K562 (cell line): ENCODE data around the gene OLIG2. TPM values are rescaled to one million over a fixed set of nuclear protein-coding genes. Genes with fewer than 3 reads are reported as not detected.

Experiments used
- ATAC-seq: fragments of 200-7000 bp; cut with Tn5 transposase; 3 replicates; pipeline ENCODE4 v1.9.1; 2020; ENCODE audit warnings: moderate library complexity
- BruUV-seq: library from RNA; stranded (reverse); fragments of 400-500 nt; replicated peaks from 2 replicates; lab custom pipeline; 2021; lab: Mats Ljungman, UMichigan
- CTCF ChIA-PET: fragments of 300-600 bp; formaldehyde crosslinking; extraction: SDS; loops from one replicate; lab custom pipeline; 2021; ENCODE audit warnings: low intra/inter-chr PET ratio; lab: Yijun Ruan, JAX
- POLR2A ChIA-PET: fragments of 300-600, 350-650 bp; sonication (Branson Sonifier 250); formaldehyde crosslinking; extraction: SDS; loops from one replicate; lab custom pipeline; 2021; ENCODE audit warnings: antibody characterized with exemption, inconsistent platforms; lab: Yijun Ruan, JAX
- DNase-seq, 4 experiments: peaks; one replicate each; pipeline versions ENCODE4 v3.0.0 to v3.0.0-alpha.2; 2011 to 2018; ENCODE audit warnings: low spot score in 3 of 4, mixed read lengths in 3 of 4; ENCODE audit errors: extremely low read depth in 1 of 4
- FAIRE-seq: peaks from 2 replicates; lab custom pipeline; 2011; peaks lifted over from hg19 to GRCh38; lab: Jason Lieb, UNC
- H2AFZ ChIP-seq: 2 replicates; pipeline ENCODE4 v1.6.0; 2011; ENCODE audit warnings: low read depth, low read length, control low read depth, inconsistent platforms
- H3K27ac ChIP-seq: fragments of 200-600 bp; 3 replicates; pipeline ENCODE4 v1.8.0; 2011; ENCODE audit warnings: low read depth, mild to moderate bottlenecking, control low read depth, inconsistent platforms, low read length, moderate library complexity, mixed read lengths; ENCODE audit errors: extremely low read depth
- H3K27me3 ChIP-seq, 2 experiments: fragments of 300-600 bp in 1 of 2; 2 replicates in 1 of 2; 3 replicates in 1 of 2; pipeline versions ENCODE4 v1.6.0 to v1.8.0; 2011; ENCODE audit warnings: inconsistent platforms in 2 of 2, low read length in 2 of 2, mild to moderate bottlenecking in 1 of 2, mixed read lengths in 1 of 2, moderate library complexity in 1 of 2; ENCODE audit not compliant: control insufficient read depth in 2 of 2, insufficient read depth in 2 of 2
- H3K36me3 ChIP-seq: fragments of 300-600 bp; 3 replicates; pipeline ENCODE4 v1.8.0; 2011; ENCODE audit warnings: mild to moderate bottlenecking, low read length, inconsistent platforms; ENCODE audit not compliant: control insufficient read depth, insufficient read depth
- H3K4me1 ChIP-seq, 2 experiments: fragments of 200-600 bp in 1 of 2; replicated peaks in 1 of 2; 2 replicates in 1 of 2; 3 replicates in 1 of 2; pipeline versions ENCODE4 v1.5.1 to v1.8.0; 2011; ENCODE audit warnings: inconsistent platforms in 2 of 2, low read length in 2 of 2, mild to moderate bottlenecking in 1 of 2, mixed read lengths in 1 of 2, moderate library complexity in 1 of 2; ENCODE audit not compliant: control insufficient read depth in 2 of 2, insufficient read depth in 2 of 2
- H3K4me2 ChIP-seq: 2 replicates; pipeline ENCODE4 v1.6.1; 2011; ENCODE audit warnings: low read length, control low read depth, inconsistent platforms, mixed read lengths; ENCODE audit not compliant: insufficient read depth
- H3K4me3 ChIP-seq: fragments of 200-600 bp; sonication (generic), shearing (Covaris generic); 2 replicates; pipeline ENCODE4 v1.5.1; 2016; ENCODE audit warnings: control low read depth, inconsistent platforms
- H3K79me2 ChIP-seq: fragments of 200-600 bp; 3 replicates; pipeline ENCODE4 v1.8.0; 2011; ENCODE audit warnings: low read length, inconsistent platforms; ENCODE audit not compliant: control insufficient read depth, insufficient read depth
- H3K9ac ChIP-seq, 2 experiments: 2 replicates each; pipeline versions ENCODE4 v1.6.0 to v1.6.1; 2011; ENCODE audit warnings: low read depth in 2 of 2, low read length in 2 of 2, control low read depth in 1 of 2, inconsistent platforms in 1 of 2, mild to moderate bottlenecking in 1 of 2, mixed read lengths in 1 of 2; ENCODE audit not compliant: insufficient read depth in 1 of 2
- H3K9me1 ChIP-seq: one replicate; pipeline ENCODE4 v1.6.0; 2011; ENCODE audit warnings: inconsistent platforms, mild to moderate bottlenecking, low read length, moderate library complexity; ENCODE audit not compliant: control insufficient read depth, insufficient read depth
- H3K9me3 ChIP-seq: replicated peaks from 2 replicates; pipeline ENCODE4 v1.5.1; 2011; ENCODE audit warnings: low read depth, low read length, inconsistent platforms; ENCODE audit not compliant: control insufficient read depth, insufficient read depth
- H4K20me1 ChIP-seq: replicated peaks from 2 replicates; pipeline ENCODE4 v1.6.1; 2011; ENCODE audit warnings: low read length, inconsistent platforms, mixed read lengths; ENCODE audit not compliant: control insufficient read depth, insufficient read depth
- ATF4 ChIP-seq: fragments of 450-650 bp; formaldehyde crosslinking; IDR thresholded peaks from 2 replicates; pipeline ENCODE4 v1.4.0; 2022; ENCODE audit warnings: mild to moderate bottlenecking, moderate library complexity
- MEF2A ChIP-seq: IDR thresholded peaks from 2 replicates; pipeline ENCODE4 v1.6.1; 2011; ENCODE audit warnings: low read depth, mild to moderate bottlenecking, low read length, moderate library complexity; ENCODE audit not compliant: control insufficient read depth
- NFIX ChIP-seq: fragments of 250-450 bp; sonication (Bioruptor Pico); IDR thresholded peaks from 2 replicates; pipeline ENCODE4 v1.4.0; 2020; ENCODE audit warnings: low read depth, mild to moderate bottlenecking, moderate library complexity
- OTX1 ChIP-seq: fragments of 450-650 bp; formaldehyde crosslinking; IDR thresholded peaks from 2 replicates; pipeline ENCODE4 v1.4.0; 2022; ENCODE audit warnings: mild to moderate bottlenecking
- PHF20 ChIP-seq: fragments of 450-650 bp; IDR thresholded peaks from 2 replicates; pipeline ENCODE4 v1.6.1; 2018; ENCODE audit not compliant: partially characterized antibody
- RAD21 ChIP-seq, 2 experiments: fragments of 250-450 bp in 1 of 2; fragments of 450-650 bp in 1 of 2; sonication (Bioruptor Pico) in 1 of 2; formaldehyde crosslinking in 1 of 2; IDR thresholded peaks in 1 of 2; conservative IDR thresholded peaks in 1 of 2; 2 replicates each; pipeline versions ENCODE4 v1.4.0 to v1.8.0; 2020 to 2022; ENCODE audit warnings: mild to moderate bottlenecking in 2 of 2, moderate library complexity in 1 of 2
- SNIP1 ChIP-seq: fragments of 450-650 bp; IDR thresholded peaks from 2 replicates; pipeline ENCODE4 v1.7.1; 2017; ENCODE audit warnings: low read depth, mild to moderate bottlenecking
- TAF9B ChIP-seq: fragments of 450-650 bp; IDR thresholded peaks from 2 replicates; pipeline ENCODE4 v1.6.1; 2018; ENCODE audit warnings: mild to moderate bottlenecking; ENCODE audit not compliant: partially characterized antibody
- WGBS: fragments of 100-300 bp; shearing (Covaris generic); methylation state at CpG from one replicate; pipeline ENCODE4 v1.1.6; 2016; ENCODE audit warnings: low coverage, mixed read lengths; ENCODE audit not compliant: insufficient coverage; ENCODE audit errors: missing lambda C conversion rate; 5-methylcytosine and 5-hydroxymethylcytosine counted together
- in situ Hi-C: fragments of 300-500 bp; cut with MboI; formaldehyde crosslinking; loops from 4 replicates; pipeline ENCODE4 v1.15.0; 2018; ENCODE audit warnings: inconsistent platforms, mixed read lengths
- intact Hi-C: fragments of 100-400 bp; cut with micrococcal nuclease; formaldehyde crosslinking; loops from 2 replicates; pipeline ENCODE4 v1.14.2; 2022
- polyA plus RNA-seq, 8 experiments: library from polyadenylated mRNA; depleted of rRNA in 4 of 8; stranded (reverse) in 5 of 8; unstranded in 3 of 8; fragments of >200 nt; fragmentation: Nextera tagmentation in 2 of 8; fragmentation: Illumina TruSeq in 1 of 8; extraction: Ambion mirVana in 2 of 8; extraction: Trizol in 1 of 8; gene quantifications; 2 replicates each; pipeline versions ENCODE4 v1.2.1 to v1.2.3, GENCODE V29; 2011 to 2014; ENCODE audit warnings: inconsistent platforms in 1 of 8, missing spikeins in 1 of 8
- total RNA-seq, 7 experiments: library from RNA; depleted of rRNA in 6 of 7; stranded (reverse); fragments of >200 nt in 6 of 7; fragmentation: Illumina TruSeq in 2 of 7; extraction: Trizol in 2 of 7; gene quantifications; 2 replicates each; pipeline versions ENCODE4 v1.2.1 to v1.2.3, GENCODE V29; 2011 to 2021; ENCODE audit warnings: low replicate concordance in 1 of 7

The OLIG2 gene
- total and polyA plus RNA-seq, 9 of the 15 experiments (the other 6 are each of a cell fraction or from before 2014, with no cell fraction given): not detected

- Histone ChIP-seq H2AFZ (no peak overlapping the region), H3K27ac (no peak overlapping the region), H3K79me2 (no peaks in the 10 kb centered on the region), H3K4me3 (no peak overlapping the region), H3K4me1 (no peaks in the 10 kb centered on the region; a peak in 1 of 5 replicates), H3K27me3 (peaks cover 22 to 50% of the 10 kb centered on the region in 2 experiments; a peak in 4 of 5 replicates), H3K36me3 (no peaks in the 10 kb centered on the region), H3K9ac (no peak overlapping the region), H3K9me1 (no peaks in the 10 kb centered on the region), H4K20me1 (no peaks in the 10 kb centered on the region; the same call in 1 of the 2 replicates), H3K9me3 (no peaks in the 10 kb centered on the region), H3K4me2 (no peak overlapping the region)
- in situ Hi-C loops: no loop called here
- ChIA-PET POLR2A (no interaction called here), CTCF (no interaction called here)
- 4% methylated on average over 5 of the region's 5 CpGs for WGBS
- intact Hi-C loops: no loop called here
- FAIRE-seq (no peak), ATAC-seq (no peak), DNase-seq (no peak)
- no TSS peak for BruUV-seq
- no peak for TF ChIP-seq SNIP1
- no peak for TF ChIP-seq RAD21 (CRISPR knock-in tag; conservative IDR thresholded peaks at IDR 0.05 in 1 of 2, IDR thresholded peaks at IDR 0.05 in 1 of 2)
- no peak for TF ChIP-seq TAF9B
- TF ChIP-seq NFIX: no peak
- no peak for TF ChIP-seq MEF2A
- no peak for TF ChIP-seq ATF4 (CRISPR knock-in tag)
- no peak for TF ChIP-seq PHF20
- no peak for TF ChIP-seq OTX1 (CRISPR knock-in tag)
Observed at GRCh38 chr21:33055991-33056390, 30.3 kb downstream of the OLIG2 start.
